ENCODE measurements around the gene PFDN5.

PFDN5 gene

GRCh38 chr12:53343969-53344368 is 48.6 kb downstream of the PFDN5 start:
- no peak for TF ChIP-seq CTCF (IDR thresholded peaks at IDR 0.05)

GRCh38 chr12:53344487-53344823 is 49.1 kb downstream of the PFDN5 start:
- no peak for TF ChIP-seq CTCF (IDR thresholded peaks at IDR 0.05)

- peak; percentile 53 for TF ChIP-seq CTCF (IDR thresholded peaks at IDR 0.05)
Measured at GRCh38 chr12:53344824-53345485, 49.6 kb downstream of the PFDN5 start.

- TF ChIP-seq CTCF (IDR thresholded peaks at IDR 0.05): no peak
Measured at GRCh38 chr12:53345486-53346188, 50.3 kb downstream of the PFDN5 start.

GRCh38 chr12:53346491-53346890 is 51.1 kb downstream of the PFDN5 start:
- TF ChIP-seq CTCF (IDR thresholded peaks at IDR 0.05): no peak

GRCh38 chr12:53347905-53348304 is 52.6 kb downstream of the PFDN5 start:
- TF ChIP-seq CTCF (IDR thresholded peaks at IDR 0.05): no peak
